ENCODE results near the gene CKMT2.

The CKMT2 gene

DNA sequence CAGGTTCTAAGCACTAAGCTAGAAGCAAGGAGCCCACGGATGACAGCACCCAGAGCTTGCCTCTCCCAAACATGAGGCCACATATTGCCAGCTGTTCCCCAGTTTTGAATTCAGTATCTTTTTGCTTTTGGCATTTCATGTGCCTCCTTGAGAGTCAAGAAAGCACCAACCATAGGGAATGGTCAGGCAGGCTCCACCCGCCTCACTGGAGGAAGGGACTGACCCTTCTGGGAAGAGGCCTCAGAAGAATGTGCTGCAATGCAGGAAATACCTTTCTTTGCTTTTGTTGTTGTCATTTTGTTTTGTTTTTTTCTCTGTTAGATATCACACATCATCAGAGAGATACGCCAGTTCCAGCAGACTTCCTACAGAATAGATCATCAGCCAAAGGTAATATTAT, 13.7 kb upstream of the CKMT2 start:
- no peaks in the 10 kb centered on the region for H3K36me3 ChIP-seq (ENCODE audit: control insufficient read depth, insufficient read depth, low read length, severe bottlenecking)
- no peak overlapping the region for H3K9ac ChIP-seq (ENCODE audit: low read length)
- H3K4me1 ChIP-seq (ENCODE audit: control insufficient read depth, insufficient read depth, low read length) = no peaks in the 10 kb centered on the region
- H3K27me3 ChIP-seq (replicated peaks; ENCODE audit: control insufficient read depth, insufficient read depth, low read length) = no peaks in the 10 kb centered on the region
- no peak overlapping the region for H3K4me3 ChIP-seq (ENCODE audit: low read length)
- DNase-seq (ENCODE audit: low read depth) = no peak
- H3K9me3 ChIP-seq (ENCODE audit: control insufficient read depth, low read length) = no peaks in the 10 kb centered on the region

DNA sequence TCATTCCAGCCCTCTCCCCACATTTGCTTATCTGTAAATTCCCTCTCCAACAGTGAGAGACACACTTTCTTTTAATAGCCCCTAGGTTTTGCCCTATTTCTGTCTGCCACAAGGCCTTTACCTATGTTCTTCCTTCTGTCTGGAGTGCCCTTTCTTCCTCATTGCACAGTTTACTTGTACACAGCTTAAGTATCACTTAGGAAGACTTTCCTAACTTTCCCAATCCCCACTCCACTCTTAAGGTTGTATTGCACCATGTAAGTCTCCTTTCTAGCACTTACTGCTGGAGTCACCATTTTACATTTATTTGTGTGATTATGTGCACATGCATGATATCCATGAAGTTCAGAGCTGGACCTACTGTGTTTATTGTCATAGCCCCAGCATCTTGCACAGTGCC, 10.8 kb upstream of the CKMT2 start:
- Histone ChIP-seq H3K27me3 (replicated peaks; ENCODE audit: control insufficient read depth, insufficient read depth, low read length) (no peaks in the 10 kb centered on the region), H3K36me3 (ENCODE audit: control insufficient read depth, insufficient read depth, low read length, severe bottlenecking) (no peaks in the 10 kb centered on the region), H3K9me3 (ENCODE audit: control insufficient read depth, low read length) (no peaks in the 10 kb centered on the region), H3K4me1 (ENCODE audit: control insufficient read depth, insufficient read depth, low read length) (no peaks in the 10 kb centered on the region), H3K9ac (ENCODE audit: low read length) (no peak overlapping the region), H3K4me3 (ENCODE audit: low read length) (no peak overlapping the region)
- no peak for DNase-seq (ENCODE audit: low read depth)

DNA sequence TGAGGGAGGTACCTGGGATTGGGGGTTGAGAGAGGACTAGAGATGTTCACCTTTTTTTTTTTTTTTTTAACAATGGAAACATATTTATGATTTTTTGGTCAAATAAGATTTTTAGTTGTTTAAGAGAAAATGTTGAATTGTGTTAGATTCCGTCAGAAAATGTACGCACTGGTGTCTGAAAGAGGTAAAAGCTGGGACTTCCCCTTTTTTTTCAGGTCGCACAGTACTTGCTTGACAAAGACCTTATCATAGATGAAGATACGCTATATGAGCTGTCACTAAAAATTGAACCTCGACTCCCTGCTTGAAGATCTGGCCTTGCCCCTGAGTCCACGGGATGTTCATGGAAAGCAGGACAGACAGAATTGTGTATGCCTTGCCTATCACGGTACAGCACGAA, 7.7 kb upstream of the CKMT2 start:
- no peaks in the 10 kb centered on the region for H3K27me3 ChIP-seq (replicated peaks; ENCODE audit: control insufficient read depth, insufficient read depth, low read length)
- H3K9ac ChIP-seq (ENCODE audit: low read length) = no peak overlapping the region
- no peaks in the 10 kb centered on the region for H3K36me3 ChIP-seq (ENCODE audit: control insufficient read depth, insufficient read depth, low read length, severe bottlenecking)
- H3K9me3 ChIP-seq (ENCODE audit: control insufficient read depth, low read length) = no peaks in the 10 kb centered on the region
- DNase-seq (ENCODE audit: low read depth) = no peak
- H3K4me1 ChIP-seq (ENCODE audit: control insufficient read depth, insufficient read depth, low read length) = no peaks in the 10 kb centered on the region
- H3K4me3 ChIP-seq (ENCODE audit: low read length) = no peak overlapping the region

GRCh38 chr5:81226286-81226685, 6.8 kb upstream of the CKMT2 start:
- no peak for DNase-seq (ENCODE audit: low read depth)
- no peaks in the 10 kb centered on the region for H3K36me3 ChIP-seq (ENCODE audit: control insufficient read depth, insufficient read depth, low read length, severe bottlenecking)
- H3K4me3 ChIP-seq (ENCODE audit: low read length) = no peak overlapping the region
- no peak overlapping the region for H3K9ac ChIP-seq (ENCODE audit: low read length)
- no peaks in the 10 kb centered on the region for H3K27me3 ChIP-seq (replicated peaks; ENCODE audit: control insufficient read depth, insufficient read depth, low read length)
- H3K9me3 ChIP-seq (ENCODE audit: control insufficient read depth, low read length) = no peaks in the 10 kb centered on the region
- H3K4me1 ChIP-seq (ENCODE audit: control insufficient read depth, insufficient read depth, low read length) = no peaks in the 10 kb centered on the region

GRCh38 chr5:81226949-81227348, 6.2 kb upstream of the CKMT2 start:
- H3K27me3 ChIP-seq (replicated peaks; ENCODE audit: control insufficient read depth, insufficient read depth, low read length) = no peaks in the 10 kb centered on the region
- H3K9me3 ChIP-seq (ENCODE audit: control insufficient read depth, low read length) = no peaks in the 10 kb centered on the region
- no peak for DNase-seq (ENCODE audit: low read depth)
- no peak overlapping the region for H3K4me3 ChIP-seq (ENCODE audit: low read length)
- H3K36me3 ChIP-seq (ENCODE audit: control insufficient read depth, insufficient read depth, low read length, severe bottlenecking) = no peaks in the 10 kb centered on the region
- H3K4me1 ChIP-seq (ENCODE audit: control insufficient read depth, insufficient read depth, low read length) = peaks cover 2% of the 10 kb centered on the region
- H3K9ac ChIP-seq (ENCODE audit: low read length) = no peak overlapping the region

DNA sequence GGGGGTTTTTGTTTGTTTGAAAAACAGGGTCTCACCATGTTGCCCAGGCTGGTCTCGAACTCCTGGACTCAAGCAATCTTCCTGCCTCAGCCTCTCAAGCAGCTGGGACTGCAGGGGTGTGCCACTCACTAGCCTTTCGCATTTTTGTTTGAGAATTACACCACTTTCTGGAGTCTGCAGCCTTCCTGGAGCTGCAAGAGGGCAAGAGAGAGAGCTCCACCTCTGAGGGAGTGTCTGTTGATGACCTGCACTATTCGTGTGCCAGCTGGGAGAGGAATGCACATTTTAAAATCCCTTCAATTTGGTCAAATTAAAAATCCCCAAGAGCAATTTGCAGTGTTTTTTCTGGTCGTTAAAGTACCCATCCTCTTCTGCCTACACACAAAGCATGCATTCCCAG, 5.0 kb upstream of the CKMT2 start:
- H3K36me3 ChIP-seq (ENCODE audit: control insufficient read depth, insufficient read depth, low read length, severe bottlenecking) = no peaks in the 10 kb centered on the region
- H3K4me1 ChIP-seq (ENCODE audit: control insufficient read depth, insufficient read depth, low read length) = peaks cover 12% of the 10 kb centered on the region
- no peak overlapping the region for H3K9ac ChIP-seq (ENCODE audit: low read length)
- no peak for DNase-seq (ENCODE audit: low read depth)
- no peaks in the 10 kb centered on the region for H3K9me3 ChIP-seq (ENCODE audit: control insufficient read depth, low read length)
- H3K27me3 ChIP-seq (replicated peaks; ENCODE audit: control insufficient read depth, insufficient read depth, low read length) = no peaks in the 10 kb centered on the region
- H3K4me3 ChIP-seq (ENCODE audit: low read length) = no peak overlapping the region

- H3K9ac ChIP-seq (ENCODE audit: low read length) = no peak overlapping the region
- DNase-seq (ENCODE audit: low read depth) = no peak
- H3K4me1 ChIP-seq (ENCODE audit: control insufficient read depth, insufficient read depth, low read length) = peaks cover 18% of the 10 kb centered on the region
- no peaks in the 10 kb centered on the region for H3K27me3 ChIP-seq (replicated peaks; ENCODE audit: control insufficient read depth, insufficient read depth, low read length)
- H3K36me3 ChIP-seq (ENCODE audit: control insufficient read depth, insufficient read depth, low read length, severe bottlenecking) = no peaks in the 10 kb centered on the region
- H3K4me3 ChIP-seq (ENCODE audit: low read length) = no peak overlapping the region
- H3K9me3 ChIP-seq (ENCODE audit: control insufficient read depth, low read length) = no peaks in the 10 kb centered on the region
Measured at GRCh38 chr5:81230416-81230815, 2.7 kb upstream of the CKMT2 start.

- no peaks in the 10 kb centered on the region for H3K27me3 ChIP-seq (replicated peaks; ENCODE audit: control insufficient read depth, insufficient read depth, low read length)
- H3K4me1 ChIP-seq (ENCODE audit: control insufficient read depth, insufficient read depth, low read length) = peaks cover 26% of the 10 kb centered on the region
- peak overlapping the region; percentile 83 for H3K4me3 ChIP-seq (ENCODE audit: low read length)
- no peak for DNase-seq (ENCODE audit: low read depth)
- no peaks in the 10 kb centered on the region for H3K36me3 ChIP-seq (ENCODE audit: control insufficient read depth, insufficient read depth, low read length, severe bottlenecking)
- peak overlapping the region; percentile 81 for H3K9ac ChIP-seq (ENCODE audit: low read length)
- no peaks in the 10 kb centered on the region for H3K9me3 ChIP-seq (ENCODE audit: control insufficient read depth, low read length)
Measured at GRCh38 chr5:81232464-81233079, 550 bp upstream of the CKMT2 start.

GRCh38 chr5:81234299-81234698, 1.2 kb downstream of the CKMT2 start:
- Histone ChIP-seq H3K9ac (ENCODE audit: low read length) (peak overlapping the region; percentile 81), H3K4me1 (ENCODE audit: control insufficient read depth, insufficient read depth, low read length) (peaks cover 26% of the 10 kb centered on the region), H3K27me3 (replicated peaks; ENCODE audit: control insufficient read depth, insufficient read depth, low read length) (no peaks in the 10 kb centered on the region), H3K9me3 (ENCODE audit: control insufficient read depth, low read length) (no peaks in the 10 kb centered on the region), H3K36me3 (ENCODE audit: control insufficient read depth, insufficient read depth, low read length, severe bottlenecking) (peaks cover 5% of the 10 kb centered on the region), H3K4me3 (ENCODE audit: low read length) (peak overlapping the region; percentile 83)
- DNase-seq (ENCODE audit: low read depth) = no peak

DNA sequence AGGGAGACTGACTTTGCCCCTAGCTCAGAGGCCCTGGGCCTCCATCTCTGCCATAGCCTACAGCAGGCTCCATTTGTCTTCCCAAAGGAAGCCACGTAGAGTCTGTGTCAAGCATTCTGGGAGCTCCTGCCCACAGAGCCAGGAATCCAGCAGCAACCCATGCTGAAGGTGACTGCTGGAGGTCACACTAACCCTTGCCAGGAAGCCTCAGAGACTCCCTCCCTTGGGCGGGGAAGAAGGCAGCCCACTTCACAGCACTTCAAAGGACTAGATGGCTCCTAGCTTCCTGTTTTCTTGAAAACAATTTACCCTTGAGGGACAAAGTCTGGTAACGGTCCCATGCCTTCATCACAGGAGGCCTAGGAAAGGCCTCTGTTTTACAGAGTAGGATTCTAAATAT, 1.7 kb downstream of the CKMT2 start:
- Histone ChIP-seq H3K9ac (ENCODE audit: low read length) (no peak overlapping the region), H3K4me3 (ENCODE audit: low read length) (peak overlapping the region; percentile 83), H3K4me1 (ENCODE audit: control insufficient read depth, insufficient read depth, low read length) (peaks cover 26% of the 10 kb centered on the region), H3K9me3 (ENCODE audit: control insufficient read depth, low read length) (no peaks in the 10 kb centered on the region), H3K36me3 (ENCODE audit: control insufficient read depth, insufficient read depth, low read length, severe bottlenecking) (peaks cover 5% of the 10 kb centered on the region), H3K27me3 (replicated peaks; ENCODE audit: control insufficient read depth, insufficient read depth, low read length) (no peaks in the 10 kb centered on the region)
- DNase-seq (ENCODE audit: low read depth) = no peak

- H3K9me3 ChIP-seq (ENCODE audit: control insufficient read depth, low read length) = no peaks in the 10 kb centered on the region
- H3K4me1 ChIP-seq (ENCODE audit: control insufficient read depth, insufficient read depth, low read length) = peaks cover 26% of the 10 kb centered on the region
- no peak overlapping the region for H3K9ac ChIP-seq (ENCODE audit: low read length)
- H3K36me3 ChIP-seq (ENCODE audit: control insufficient read depth, insufficient read depth, low read length, severe bottlenecking) = peaks cover 5% of the 10 kb centered on the region
- peak overlapping the region; percentile 83 for H3K4me3 ChIP-seq (ENCODE audit: low read length)
- DNase-seq (ENCODE audit: low read depth) = no peak
- H3K27me3 ChIP-seq (replicated peaks; ENCODE audit: control insufficient read depth, insufficient read depth, low read length) = no peaks in the 10 kb centered on the region
Measured at GRCh38 chr5:81235287-81236072, 2.4 kb downstream of the CKMT2 start.

All from adipocyte (in vitro differentiated cells).